Stimulated activated naive CD8-positive, alpha-beta T cell treated with anti-CD3 and anti-CD28 coated beads, Interleukin-15, amount 100 ng/mL, for 72 hours (primary cell): Measurements from ENCODE around the gene NDOR1.
"Not testable (repeated sequence)": the region's sequence is repeated elsewhere in the genome, so short reads cannot be mapped to it uniquely, and the experiment has no call there.

Experiments
- ATAC-seq: fragments of 150-1000 bp; cut with Tn5 transposase; 2 replicates; pipeline ENCODE4 v1.10.0; 2021; ENCODE audit warnings: mild to moderate bottlenecking, moderate library complexity
- DNase-seq, 2 donors: peaks; one replicate each; pipeline ENCODE4 v3.0.0; 2021 to 2022
- H3K27ac Mint-ChIP-seq, 2 donors: one replicate each; pipeline ENCODE4 v1.8.0; 2022; ENCODE audit warnings: mild to moderate bottlenecking in 2 of 2, mixed read lengths in 2 of 2, moderate library complexity in 2 of 2
- H3K27me3 Mint-ChIP-seq: one replicate; pipeline ENCODE4 v1.8.0; 2022; ENCODE audit warnings: mixed read lengths
- H3K4me1 Mint-ChIP-seq: one replicate; pipeline ENCODE4 v1.8.0; 2022; ENCODE audit warnings: mild to moderate bottlenecking, mixed read lengths
- H3K4me3 Mint-ChIP-seq, 2 donors: one replicate each; pipeline ENCODE4 v1.8.0; 2022; ENCODE audit warnings: mild to moderate bottlenecking in 2 of 2, mixed read lengths in 2 of 2, moderate library complexity in 1 of 2
- H3K9me3 Mint-ChIP-seq, 2 donors: one replicate each; pipeline ENCODE4 v1.8.0; 2022; ENCODE audit warnings: mixed read lengths in 2 of 2

NDOR1 gene

DNA sequence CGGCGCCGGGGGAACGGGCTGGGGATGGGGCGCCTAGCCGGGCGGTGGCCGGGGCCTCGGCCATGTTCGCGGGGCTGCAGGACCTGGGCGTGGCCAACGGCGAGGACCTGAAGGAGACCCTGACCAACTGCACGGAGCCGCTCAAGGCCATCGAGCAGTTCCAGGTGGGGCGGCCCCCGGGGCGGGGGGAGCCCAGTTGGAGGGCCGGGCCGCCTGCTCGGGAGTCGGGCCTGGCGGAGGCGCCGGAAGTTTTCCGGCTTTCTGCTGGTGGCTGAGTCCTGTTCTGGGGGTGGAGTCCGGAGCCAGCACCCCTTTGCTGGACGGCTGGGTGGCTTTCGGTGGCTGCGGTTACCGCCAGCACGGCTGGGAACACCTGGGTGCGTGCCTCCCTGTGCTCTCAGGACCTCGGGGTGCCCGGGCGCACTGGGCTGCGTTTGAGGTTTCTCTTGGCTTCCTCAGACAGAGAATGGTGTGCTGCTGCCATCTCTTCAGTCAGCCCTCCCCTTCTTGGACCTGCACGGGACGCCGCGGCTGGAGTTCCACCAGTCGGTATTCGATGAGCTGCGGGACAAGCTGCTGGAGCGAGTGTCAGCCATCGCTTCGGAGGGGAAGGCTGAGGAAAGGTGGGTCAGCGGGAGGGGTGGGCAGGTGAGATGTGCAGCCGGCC, 50.1 kb downstream of the NDOR1 start:
- ATAC-seq: no peak
- H3K27ac Mint-ChIP-seq: peak overlapping the region in 1 of 2 donors; percentile 13
- peak overlapping the region; percentile 81 to 87 for H3K4me3 Mint-ChIP-seq
- no peak for DNase-seq
- no peaks in the 10 kb centered on the region for H3K9me3 Mint-ChIP-seq
- peaks cover 6% of the 10 kb centered on the region for H3K27me3 Mint-ChIP-seq
- peaks cover 24% of the 10 kb centered on the region for H3K4me1 Mint-ChIP-seq

DNA sequence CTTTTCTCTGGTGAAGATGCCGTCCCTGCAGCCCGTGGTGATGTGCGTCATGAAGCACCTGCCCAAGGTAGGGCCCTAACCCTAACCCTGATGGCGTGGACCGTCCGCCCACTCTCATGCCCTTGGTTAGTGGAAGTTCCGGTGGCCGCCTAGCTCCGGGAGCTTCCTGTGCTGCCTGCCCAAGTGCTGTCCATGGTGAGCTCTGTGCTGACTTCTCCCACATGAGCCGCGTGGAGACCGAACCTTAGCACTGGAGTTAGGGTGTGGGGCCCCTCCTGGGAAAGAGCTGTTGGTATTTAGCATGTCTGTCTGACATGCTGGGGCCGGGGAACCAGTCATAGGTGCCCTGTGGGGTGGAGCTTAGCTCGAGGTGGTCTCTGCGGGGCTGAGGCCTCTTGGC, 50.9 kb downstream of the NDOR1 start:
- Mint-ChIP-seq H3K27me3 (peaks cover 6% of the 10 kb centered on the region), H3K4me3 (peak overlapping the region; percentile 81 to 87), H3K27ac (no peak overlapping the region), H3K4me1 (peaks cover 24% of the 10 kb centered on the region), H3K9me3 (no peaks in the 10 kb centered on the region)
- ATAC-seq: no peak
- no peak for DNase-seq

GRCh38 chr9:137256856-137257255, 51.4 kb downstream of the NDOR1 start:
- H3K4me3 Mint-ChIP-seq: peak overlapping the region; percentile 39 to 87
- no peak for DNase-seq
- H3K27ac Mint-ChIP-seq: no peak overlapping the region

GRCh38 chr9:137262173-137262908, 56.8 kb downstream of the NDOR1 start:
- H3K27ac Mint-ChIP-seq: peak overlapping the region in 1 of 2 donors; percentile 34
- DNase-seq, H3K4me1 Mint-ChIP-seq, H3K27me3 Mint-ChIP-seq, ATAC-seq, H3K4me3 Mint-ChIP-seq, H3K9me3 Mint-ChIP-seq: not testable (repeated sequence)

More at GRCh38 chr9:137256856-137257255, 51.4 kb downstream of the NDOR1 start:
- Mint-ChIP-seq H3K9me3 (no peaks in the 10 kb centered on the region), H3K27me3 (peaks cover 6% of the 10 kb centered on the region), H3K4me1 (peaks cover 29% of the 10 kb centered on the region)
- no peak for ATAC-seq

DNA sequence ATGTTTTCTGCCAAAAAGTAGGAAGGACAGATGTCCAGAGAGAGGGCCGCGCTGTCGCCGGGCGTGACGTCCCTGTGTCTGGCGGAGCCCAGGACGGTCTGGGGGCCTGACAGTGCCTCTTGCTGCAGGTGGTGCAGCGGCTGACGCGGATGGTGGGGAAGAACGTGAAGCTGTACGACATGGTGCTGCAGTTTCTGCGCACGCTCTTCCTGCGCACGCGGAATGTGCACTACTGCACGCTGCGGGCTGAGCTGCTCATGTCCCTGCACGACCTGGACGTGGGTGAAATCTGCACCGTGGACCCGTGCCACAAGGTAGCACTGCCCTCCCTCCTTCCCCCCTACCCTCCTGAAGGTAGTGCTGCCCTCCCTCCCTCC, 57.4 kb downstream of the NDOR1 start:
- no peak for ATAC-seq
- H3K4me1 Mint-ChIP-seq: peaks cover 10% of the 10 kb centered on the region
- no peaks in the 10 kb centered on the region for H3K9me3 Mint-ChIP-seq
- H3K4me3 Mint-ChIP-seq: no peak overlapping the region
- H3K27me3 Mint-ChIP-seq: no peaks in the 10 kb centered on the region
- no peak for DNase-seq
- H3K27ac Mint-ChIP-seq: peak overlapping the region in 1 of 2 donors; percentile 34

GRCh38 chr9:137263506-137263905, 58.0 kb downstream of the NDOR1 start:
- ATAC-seq (no peak), DNase-seq (no peak)
- H3K4me3 Mint-ChIP-seq: no peak overlapping the region
- H3K27me3 Mint-ChIP-seq: no peaks in the 10 kb centered on the region
- H3K9me3 Mint-ChIP-seq: no peaks in the 10 kb centered on the region
- peaks cover 10% of the 10 kb centered on the region for H3K4me1 Mint-ChIP-seq
- H3K27ac Mint-ChIP-seq: peak overlapping the region in 1 of 2 donors; percentile 72

DNA sequence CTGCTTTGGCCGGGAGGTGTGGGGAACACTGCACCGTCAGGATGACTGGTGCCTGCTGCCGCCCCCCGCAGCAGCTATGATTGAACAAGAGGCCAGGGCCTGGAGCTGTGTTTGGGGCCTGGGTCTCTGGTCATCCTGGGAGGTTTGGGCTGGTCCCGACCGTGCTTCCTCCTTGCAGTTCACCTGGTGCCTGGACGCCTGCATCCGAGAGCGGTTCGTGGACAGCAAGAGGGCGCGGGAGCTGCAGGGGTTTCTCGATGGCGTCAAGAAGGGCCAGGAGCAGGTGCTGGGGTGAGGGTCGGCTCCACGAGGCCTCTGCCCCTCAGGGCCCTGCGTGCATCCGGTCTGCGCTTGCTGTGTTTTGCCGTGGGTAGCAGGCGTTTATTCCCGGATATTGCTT, 58.6 kb downstream of the NDOR1 start:
- no peaks in the 10 kb centered on the region for H3K27me3 Mint-ChIP-seq
- DNase-seq (no peak), ATAC-seq (no peak)
- H3K9me3 Mint-ChIP-seq: no peaks in the 10 kb centered on the region
- no peak overlapping the region for H3K4me3 Mint-ChIP-seq
- H3K4me1 Mint-ChIP-seq: peaks cover 10% of the 10 kb centered on the region
- no peak overlapping the region for H3K27ac Mint-ChIP-seq

GRCh38 chr9:137265496-137266161, 60.1 kb downstream of the NDOR1 start:
- no peak for ATAC-seq
- DNase-seq: no peak
- peak overlapping the region in 1 of 2 donors; percentile 10 for H3K27ac Mint-ChIP-seq
- peaks cover 18% of the 10 kb centered on the region for H3K4me1 Mint-ChIP-seq
- no peak overlapping the region for H3K4me3 Mint-ChIP-seq
- no peaks in the 10 kb centered on the region for H3K9me3 Mint-ChIP-seq
- H3K27me3 Mint-ChIP-seq: no peaks in the 10 kb centered on the region

- H3K4me1 Mint-ChIP-seq: peaks cover 22% of the 10 kb centered on the region
- no peak for ATAC-seq
- no peak overlapping the region for H3K27ac Mint-ChIP-seq
- no peak overlapping the region for H3K4me3 Mint-ChIP-seq
- no peaks in the 10 kb centered on the region for H3K9me3 Mint-ChIP-seq
- no peaks in the 10 kb centered on the region for H3K27me3 Mint-ChIP-seq
- DNase-seq: no peak
Observed at GRCh38 chr9:137266162-137266527, 60.6 kb downstream of the NDOR1 start.
